Liver (tissue), 9 donors: ENCODE data around the gene FAM83D. TPM values are rescaled to one million over a fixed set of nuclear protein-coding genes. Genes with fewer than 3 reads are reported as not detected.

Experiments
- DNase-seq: peaks from one replicate; pipeline ENCODE4 v3.0.0-alpha.2; 2017; ENCODE audit warnings: low spot score
- H3K27ac ChIP-seq, 2 donors: one replicate each; pipeline ENCODE4 v1.7.0; 2013; ENCODE audit warnings: inconsistent platforms in 2 of 2, low read length in 2 of 2, control low read depth in 1 of 2, low read depth in 1 of 2, mild to moderate bottlenecking in 1 of 2
- H3K27me3 ChIP-seq, 4 donors: one replicate each; pipeline versions ENCODE4 v1.6.1 to v1.7.0; 2013; ENCODE audit warnings: low read length in 3 of 4, inconsistent platforms in 1 of 4, mild to moderate bottlenecking in 1 of 4, moderate library complexity in 1 of 4; ENCODE audit not compliant: control insufficient read depth in 4 of 4, insufficient read depth in 4 of 4
- H3K36me3 ChIP-seq, 4 donors: one replicate each; pipeline versions ENCODE4 v1.6.1 to v1.7.0; 2013; ENCODE audit warnings: low read length in 3 of 4, mild to moderate bottlenecking in 3 of 4, low read depth in 1 of 4, moderate library complexity in 1 of 4; ENCODE audit not compliant: control insufficient read depth in 4 of 4, insufficient read depth in 3 of 4
- H3K4me1 ChIP-seq, 4 donors: one replicate each; pipeline versions ENCODE4 v1.6.1 to v1.7.0; 2013; ENCODE audit warnings: low read length in 3 of 4, mild to moderate bottlenecking in 3 of 4, moderate library complexity in 1 of 4; ENCODE audit not compliant: control insufficient read depth in 4 of 4, insufficient read depth in 4 of 4
- H3K4me3 ChIP-seq, 3 donors: one replicate each; pipeline versions ENCODE4 v1.6.1 to v1.7.0; 2013; ENCODE audit warnings: low read length in 3 of 3, control low read depth in 1 of 3, low read depth in 1 of 3, mild to moderate bottlenecking in 1 of 3
- H3K9ac ChIP-seq, 2 donors: one replicate each; pipeline ENCODE4 v1.7.0; 2013; ENCODE audit warnings: low read length in 2 of 2, mild to moderate bottlenecking in 2 of 2, moderate library complexity in 2 of 2, control low read depth in 1 of 2, low read depth in 1 of 2
- H3K9me3 ChIP-seq, 4 donors: one replicate each; pipeline versions ENCODE4 v1.6.1 to v1.7.0; 2013; ENCODE audit warnings: low read length in 3 of 4; ENCODE audit not compliant: control insufficient read depth in 4 of 4
- EGR1 ChIP-seq, 2 donors: IDR thresholded peaks; 2 replicates each; pipeline ENCODE4 v1.6.1; 2016 to 2018; ENCODE audit warnings: antibody characterized with exemption in 2 of 2, low read depth in 2 of 2
- FOXA1 ChIP-seq: IDR thresholded peaks from 2 replicates; pipeline ENCODE4 v1.6.1; 2016; ENCODE audit warnings: antibody characterized with exemption
- FOXA2 ChIP-seq: IDR thresholded peaks from 2 replicates; pipeline ENCODE4 v1.6.1; 2016; ENCODE audit warnings: antibody characterized with exemption
- HNF4A ChIP-seq, 2 donors: conservative IDR thresholded peaks; 2 replicates each; pipeline ENCODE4 v1.6.1; 2016; ENCODE audit warnings: antibody characterized with exemption in 2 of 2, mild to moderate bottlenecking in 2 of 2
- HNF4G ChIP-seq: IDR thresholded peaks from 2 replicates; pipeline ENCODE4 v1.6.1; 2016; ENCODE audit warnings: antibody characterized with exemption
- JUND ChIP-seq, 2 donors: IDR thresholded peaks; 2 replicates each; pipeline ENCODE4 v1.6.1; 2016; ENCODE audit warnings: antibody characterized with exemption in 2 of 2
- NR2F2 ChIP-seq: IDR thresholded peaks from 2 replicates; pipeline ENCODE4 v1.6.1; 2016; ENCODE audit warnings: antibody characterized with exemption
- RAD21 ChIP-seq, 2 donors: IDR thresholded peaks; 2 replicates each; pipeline ENCODE4 v1.6.1; 2016; ENCODE audit warnings: antibody characterized with exemption in 2 of 2, mild to moderate bottlenecking in 2 of 2
- SP1 ChIP-seq: IDR thresholded peaks from 2 replicates; pipeline ENCODE4 v1.6.1; 2018; ENCODE audit warnings: antibody characterized with exemption, mild to moderate bottlenecking
- TAF1 ChIP-seq: conservative IDR thresholded peaks from 2 replicates; pipeline ENCODE4 v1.6.1; 2016; ENCODE audit warnings: antibody characterized with exemption, mild to moderate bottlenecking
- YY1 ChIP-seq: IDR thresholded peaks from 2 replicates; pipeline ENCODE4 v1.6.1; 2016; ENCODE audit warnings: antibody characterized with exemption, mild to moderate bottlenecking
- WGBS: extraction: QIAGEN DNeasy Blood & Tissue Kit; methylation state at CpG from one replicate; pipeline ENCODE4 v1.1.7; 2013; 5-methylcytosine and 5-hydroxymethylcytosine counted together
- polyA plus RNA-seq, 2 donors: library from polyadenylated mRNA; stranded (reverse) in 1 of 2; unstranded in 1 of 2; fragments of 200-250 nt in 1 of 2; fragments of >200 nt in 1 of 2; fragmentation: Nextera tagmentation in 1 of 2; extraction: Ambion mirVana in 1 of 2; gene quantifications; one replicate each; pipeline versions ENCODE4 v1.2.1 to v1.2.3, GENCODE V29; 2013 to 2015
- total RNA-seq, 2 donors: library from RNA; depleted of rRNA; stranded (reverse); fragments of >200 nt; gene quantifications; one replicate each; pipeline ENCODE4 v1.2.3, GENCODE V29; 2014
- TF ChIP-seq, protein P1 (sequence below): IDR thresholded peaks from 2 replicates; pipeline ENCODE4 v1.6.1; 2016; ENCODE audit warnings: antibody characterized with exemption, mild to moderate bottlenecking
- TF ChIP-seq, protein P2 (sequence below): IDR thresholded peaks from 2 replicates; pipeline ENCODE4 v1.6.1; 2016; ENCODE audit warnings: antibody characterized with exemption
- TF ChIP-seq, protein P3 (sequence below): fragments of 150-350 bp; IDR thresholded peaks from 2 replicates; pipeline ENCODE4 v1.5.1; 2017; ENCODE audit warnings: improper control_type of control experiment, low read depth, low read length; ENCODE audit not compliant: missing input control
- TF ChIP-seq, protein P4 (sequence below): IDR thresholded peaks from 2 replicates; pipeline ENCODE4 v1.6.1; 2016; ENCODE audit warnings: antibody characterized with exemption
- TF ChIP-seq, protein P5 (sequence below): IDR thresholded peaks from 2 replicates; pipeline ENCODE4 v1.6.1; 2016; ENCODE audit warnings: antibody characterized with exemption
- donor health status: healthy.
- donor health status: healthy.
- donor health status: healthy.
- donor health status: healthy.
- donor health status: healthy.

The FAM83D gene
- total and polyA plus RNA-seq, 4 donors, result 1.1 to 28.2 (median 2.7) TPM

DNA sequence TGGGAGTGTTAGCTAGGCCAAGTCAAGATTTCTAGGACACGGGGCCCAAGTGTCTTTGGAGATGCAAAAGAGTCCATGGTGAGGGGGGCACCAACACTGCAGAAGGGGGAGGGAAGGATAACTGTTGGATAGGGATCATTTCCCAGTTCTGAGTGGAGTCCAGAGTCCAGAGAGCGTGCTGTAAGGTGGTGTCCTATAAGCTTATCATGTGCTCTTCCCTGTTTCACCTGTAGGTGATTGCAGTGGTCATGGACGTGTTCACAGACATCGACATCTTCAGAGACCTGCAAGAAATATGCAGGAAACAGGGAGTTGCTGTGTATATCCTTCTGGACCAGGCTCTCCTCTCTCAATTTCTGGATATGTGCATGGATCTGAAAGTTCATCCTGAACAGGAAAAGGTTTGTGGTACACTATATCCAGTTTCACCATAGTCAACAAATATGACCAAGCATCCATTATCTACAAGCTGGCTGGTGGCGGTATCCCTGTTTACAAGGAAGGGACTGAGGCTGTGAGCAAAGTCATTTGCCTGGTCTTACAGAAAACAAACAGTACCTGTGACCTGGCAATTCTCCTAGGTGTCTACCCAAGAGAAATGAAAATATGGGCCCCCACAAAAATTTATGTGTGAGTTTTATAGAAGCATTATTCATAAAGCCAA lies 15.6 kb downstream of the FAM83D start:
- Histone ChIP-seq H3K4me3 (no peak overlapping the region), H3K36me3 (no peaks in the 10 kb centered on the region), H3K27me3 (no peaks in the 10 kb centered on the region), H3K9me3 (no peaks in the 10 kb centered on the region), H3K9ac (no peak overlapping the region), H3K4me1 (no peaks in the 10 kb centered on the region), H3K27ac (no peak overlapping the region)
- no peak for TF ChIP-seq SP1
- TF ChIP-seq NR2F2, result no peak
- no peak for TF ChIP-seq YY1
- TF ChIP-seq FOXA2, result no peak
- no peak for TF ChIP-seq HNF4G
- TF ChIP-seq JUND (IDR thresholded peaks at IDR 0.05), result no peak
- TF ChIP-seq, protein P1, sequence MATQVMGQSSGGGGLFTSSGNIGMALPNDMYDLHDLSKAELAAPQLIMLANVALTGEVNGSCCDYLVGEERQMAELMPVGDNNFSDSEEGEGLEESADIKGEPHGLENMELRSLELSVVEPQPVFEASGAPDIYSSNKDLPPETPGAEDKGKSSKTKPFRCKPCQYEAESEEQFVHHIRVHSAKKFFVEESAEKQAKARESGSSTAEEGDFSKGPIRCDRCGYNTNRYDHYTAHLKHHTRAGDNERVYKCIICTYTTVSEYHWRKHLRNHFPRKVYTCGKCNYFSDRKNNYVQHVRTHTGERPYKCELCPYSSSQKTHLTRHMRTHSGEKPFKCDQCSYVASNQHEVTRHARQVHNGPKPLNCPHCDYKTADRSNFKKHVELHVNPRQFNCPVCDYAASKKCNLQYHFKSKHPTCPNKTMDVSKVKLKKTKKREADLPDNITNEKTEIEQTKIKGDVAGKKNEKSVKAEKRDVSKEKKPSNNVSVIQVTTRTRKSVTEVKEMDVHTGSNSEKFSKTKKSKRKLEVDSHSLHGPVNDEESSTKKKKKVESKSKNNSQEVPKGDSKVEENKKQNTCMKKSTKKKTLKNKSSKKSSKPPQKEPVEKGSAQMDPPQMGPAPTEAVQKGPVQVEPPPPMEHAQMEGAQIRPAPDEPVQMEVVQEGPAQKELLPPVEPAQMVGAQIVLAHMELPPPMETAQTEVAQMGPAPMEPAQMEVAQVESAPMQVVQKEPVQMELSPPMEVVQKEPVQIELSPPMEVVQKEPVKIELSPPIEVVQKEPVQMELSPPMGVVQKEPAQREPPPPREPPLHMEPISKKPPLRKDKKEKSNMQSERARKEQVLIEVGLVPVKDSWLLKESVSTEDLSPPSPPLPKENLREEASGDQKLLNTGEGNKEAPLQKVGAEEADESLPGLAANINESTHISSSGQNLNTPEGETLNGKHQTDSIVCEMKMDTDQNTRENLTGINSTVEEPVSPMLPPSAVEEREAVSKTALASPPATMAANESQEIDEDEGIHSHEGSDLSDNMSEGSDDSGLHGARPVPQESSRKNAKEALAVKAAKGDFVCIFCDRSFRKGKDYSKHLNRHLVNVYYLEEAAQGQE, result no peak
- TF ChIP-seq, protein P2, sequence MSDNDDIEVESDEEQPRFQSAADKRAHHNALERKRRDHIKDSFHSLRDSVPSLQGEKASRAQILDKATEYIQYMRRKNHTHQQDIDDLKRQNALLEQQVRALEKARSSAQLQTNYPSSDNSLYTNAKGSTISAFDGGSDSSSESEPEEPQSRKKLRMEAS, result no peak
- no peak for TF ChIP-seq RAD21 (IDR thresholded peaks at IDR 0.05)
- TF ChIP-seq, protein P3, sequence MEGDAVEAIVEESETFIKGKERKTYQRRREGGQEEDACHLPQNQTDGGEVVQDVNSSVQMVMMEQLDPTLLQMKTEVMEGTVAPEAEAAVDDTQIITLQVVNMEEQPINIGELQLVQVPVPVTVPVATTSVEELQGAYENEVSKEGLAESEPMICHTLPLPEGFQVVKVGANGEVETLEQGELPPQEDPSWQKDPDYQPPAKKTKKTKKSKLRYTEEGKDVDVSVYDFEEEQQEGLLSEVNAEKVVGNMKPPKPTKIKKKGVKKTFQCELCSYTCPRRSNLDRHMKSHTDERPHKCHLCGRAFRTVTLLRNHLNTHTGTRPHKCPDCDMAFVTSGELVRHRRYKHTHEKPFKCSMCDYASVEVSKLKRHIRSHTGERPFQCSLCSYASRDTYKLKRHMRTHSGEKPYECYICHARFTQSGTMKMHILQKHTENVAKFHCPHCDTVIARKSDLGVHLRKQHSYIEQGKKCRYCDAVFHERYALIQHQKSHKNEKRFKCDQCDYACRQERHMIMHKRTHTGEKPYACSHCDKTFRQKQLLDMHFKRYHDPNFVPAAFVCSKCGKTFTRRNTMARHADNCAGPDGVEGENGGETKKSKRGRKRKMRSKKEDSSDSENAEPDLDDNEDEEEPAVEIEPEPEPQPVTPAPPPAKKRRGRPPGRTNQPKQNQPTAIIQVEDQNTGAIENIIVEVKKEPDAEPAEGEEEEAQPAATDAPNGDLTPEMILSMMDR, result no peak
- no peak for TF ChIP-seq HNF4A (conservative IDR thresholded peaks at IDR 0.05)
- no peak for TF ChIP-seq EGR1 (IDR thresholded peaks at IDR 0.05; ENCODE audit: low read depth in 2 of 2)
- TF ChIP-seq, protein P4, sequence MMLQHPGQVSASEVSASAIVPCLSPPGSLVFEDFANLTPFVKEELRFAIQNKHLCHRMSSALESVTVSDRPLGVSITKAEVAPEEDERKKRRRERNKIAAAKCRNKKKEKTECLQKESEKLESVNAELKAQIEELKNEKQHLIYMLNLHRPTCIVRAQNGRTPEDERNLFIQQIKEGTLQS, result no peak
- TF ChIP-seq TAF1, result no peak
- TF ChIP-seq FOXA1, result no peak
- no peak for DNase-seq
- 95% methylated on average over 5 of the region's 5 CpGs for WGBS

DNA sequence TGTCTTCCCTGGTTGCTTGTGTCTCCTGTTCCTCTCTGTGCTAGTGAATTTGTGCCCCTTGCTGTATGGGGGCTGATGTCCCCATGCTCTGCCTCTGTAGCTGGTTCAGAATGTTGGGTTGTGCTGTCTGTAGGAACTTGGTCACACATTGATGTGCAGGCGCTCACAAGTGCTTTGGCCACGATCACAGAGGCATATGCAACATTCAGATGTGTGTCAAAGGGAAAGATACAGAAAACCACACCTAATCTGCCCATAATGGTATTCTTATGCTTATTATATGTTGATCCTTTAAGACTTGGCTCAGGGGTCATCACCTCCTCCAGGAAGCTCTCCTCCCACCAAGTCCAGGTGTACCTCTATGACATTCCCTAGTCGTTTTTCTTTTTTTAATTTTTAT lies 18.8 kb downstream of the FAM83D start:
- WGBS, result 95% methylated on average over 3 of the region's 3 CpGs
- H3K9ac ChIP-seq, result no peak overlapping the region
- no peaks in the 10 kb centered on the region for H3K27me3 ChIP-seq
- DNase-seq, result no peak
- peaks cover 0 to 3% (median 0%) of the 10 kb centered on the region in 4 donors for H3K36me3 ChIP-seq
- no peak overlapping the region for H3K27ac ChIP-seq
- H3K9me3 ChIP-seq, result no peaks in the 10 kb centered on the region
- H3K4me3 ChIP-seq, result no peak overlapping the region
- TF ChIP-seq, protein P5, sequence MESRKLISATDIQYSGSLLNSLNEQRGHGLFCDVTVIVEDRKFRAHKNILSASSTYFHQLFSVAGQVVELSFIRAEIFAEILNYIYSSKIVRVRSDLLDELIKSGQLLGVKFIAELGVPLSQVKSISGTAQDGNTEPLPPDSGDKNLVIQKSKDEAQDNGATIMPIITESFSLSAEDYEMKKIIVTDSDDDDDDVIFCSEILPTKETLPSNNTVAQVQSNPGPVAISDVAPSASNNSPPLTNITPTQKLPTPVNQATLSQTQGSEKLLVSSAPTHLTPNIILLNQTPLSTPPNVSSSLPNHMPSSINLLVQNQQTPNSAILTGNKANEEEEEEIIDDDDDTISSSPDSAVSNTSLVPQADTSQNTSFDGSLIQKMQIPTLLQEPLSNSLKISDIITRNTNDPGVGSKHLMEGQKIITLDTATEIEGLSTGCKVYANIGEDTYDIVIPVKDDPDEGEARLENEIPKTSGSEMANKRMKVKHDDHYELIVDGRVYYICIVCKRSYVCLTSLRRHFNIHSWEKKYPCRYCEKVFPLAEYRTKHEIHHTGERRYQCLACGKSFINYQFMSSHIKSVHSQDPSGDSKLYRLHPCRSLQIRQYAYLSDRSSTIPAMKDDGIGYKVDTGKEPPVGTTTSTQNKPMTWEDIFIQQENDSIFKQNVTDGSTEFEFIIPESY, result no peak
- TF ChIP-seq, protein P3, result no peak
- TF ChIP-seq SP1 (no peak), HNF4A (conservative IDR thresholded peaks at IDR 0.05) (no peak), HNF4G (no peak)
- TF ChIP-seq, protein P1, result no peak
- no peaks in the 10 kb centered on the region for H3K4me1 ChIP-seq
